GM18861 (cell line): ENCODE data around the gene ADCY4.
"Not testable (repeated sequence)": the region's sequence is repeated elsewhere in the genome, so short reads cannot be mapped to it uniquely, and the experiment has no call there.

ENCODE experiments used
- ATAC-seq: cut with Tn5 transposase; IDR thresholded peaks from one replicate; pipeline ENCODE4 v1.9.1; 2021; ENCODE audit not compliant: unreplicated experiment

ADCY4 gene

GRCh38 chr14:24366721-24367513 lies 32.0 kb upstream of the ADCY4 start:
- ATAC-seq = peak; percentile 53

- ATAC-seq = no peak
Measured at GRCh38 chr14:24366413-24366720, 31.5 kb upstream of the ADCY4 start.

- no peak for ATAC-seq
Measured at GRCh38 chr14:24365600-24366412, 30.9 kb upstream of the ADCY4 start.

- no peak for ATAC-seq
Measured at GRCh38 chr14:24364841-24365240, 30.0 kb upstream of the ADCY4 start.

- no peak for ATAC-seq
Measured at GRCh38 chr14:24363401-24363800, 28.5 kb upstream of the ADCY4 start.

- ATAC-seq = no peak
Measured at GRCh38 chr14:24362241-24362960, 27.5 kb upstream of the ADCY4 start.

GRCh38 chr14:24361326-24361725 lies 26.5 kb upstream of the ADCY4 start:
- no peak for ATAC-seq

- no peak for ATAC-seq
Measured at GRCh38 chr14:24360281-24360680, 25.4 kb upstream of the ADCY4 start.

GRCh38 chr14:24356208-24356607 lies 21.3 kb upstream of the ADCY4 start:
- ATAC-seq = no peak

GRCh38 chr14:24355009-24355408 lies 20.1 kb upstream of the ADCY4 start:
- no peak for ATAC-seq

- ATAC-seq = not testable (repeated sequence)
Measured at GRCh38 chr14:24354482-24354825, 19.6 kb upstream of the ADCY4 start.

GRCh38 chr14:24353559-24354481 lies 18.9 kb upstream of the ADCY4 start:
- no peak for ATAC-seq

- ATAC-seq = no peak
Measured at GRCh38 chr14:24351517-24351916, 16.6 kb upstream of the ADCY4 start.

- no peak for ATAC-seq
Measured at GRCh38 chr14:24349742-24350141, 14.9 kb upstream of the ADCY4 start.

- no peak for ATAC-seq
Measured at GRCh38 chr14:24348186-24348585, 13.3 kb upstream of the ADCY4 start.

- ATAC-seq = no peak
Measured at GRCh38 chr14:24347134-24347533, 12.3 kb upstream of the ADCY4 start.

GRCh38 chr14:24343795-24344660 lies 9.2 kb upstream of the ADCY4 start:
- no peak for ATAC-seq

GRCh38 chr14:24342889-24343288 lies 8.0 kb upstream of the ADCY4 start:
- no peak for ATAC-seq

- no peak for ATAC-seq
Measured at GRCh38 chr14:24340606-24341005, 5.7 kb upstream of the ADCY4 start.
